GM12875 (cell line): ENCODE measurements around the gene TIMM10B.
A peak's percentile ranks its signal among the peaks of the same experiment; 100 is the strongest.

Source experiments
- H3K4me3 ChIP-seq: one replicate; pipeline ENCODE4 v1.5.1; 2011; ENCODE audit warnings: low read depth, low read length, control low read depth
- CTCF ChIP-seq: IDR thresholded peaks from 2 replicates; pipeline ENCODE4 v1.5.1; 2011; ENCODE audit warnings: low read depth, mild to moderate bottlenecking, control low read depth, inconsistent platforms, low read length, moderate library complexity, borderline replicate concordance; ENCODE audit not compliant: insufficient read depth

TIMM10B gene

GRCh38 chr11:6530848-6531247 is 49.5 kb downstream of the TIMM10B start:
- TF ChIP-seq CTCF, result no peak
- H3K4me3 ChIP-seq, result no peak overlapping the region

- TF ChIP-seq CTCF, result peak; percentile 67; the same call in 1 of the 2 replicates
- no peak overlapping the region for H3K4me3 ChIP-seq
Measured at GRCh38 chr11:6531267-6531752, 50.0 kb downstream of the TIMM10B start.
